OCI-LY1 (cell line): ENCODE results near the gene GSDMA.

Source experiments
- EZH2 ChIP-seq: fragments of 200-600 bp; sonication (generic), shearing (Covaris generic); IDR thresholded peaks from 2 replicates; pipeline ENCODE4 v1.8.0; 2017; ENCODE audit warnings: borderline replicate concordance, mixed run types, mild to moderate bottlenecking, antibody characterized with exemption, low read length, moderate library complexity, mixed read lengths
- TF ChIP-seq, protein P1 (sequence below): fragments of 200-600 bp; sonication (generic), shearing (Covaris generic); IDR thresholded peaks from 2 replicates; pipeline ENCODE4 v1.5.1; 2017; ENCODE audit warnings: mild to moderate bottlenecking, antibody characterized with exemption, low read length, moderate library complexity, mixed read lengths

DNA sequence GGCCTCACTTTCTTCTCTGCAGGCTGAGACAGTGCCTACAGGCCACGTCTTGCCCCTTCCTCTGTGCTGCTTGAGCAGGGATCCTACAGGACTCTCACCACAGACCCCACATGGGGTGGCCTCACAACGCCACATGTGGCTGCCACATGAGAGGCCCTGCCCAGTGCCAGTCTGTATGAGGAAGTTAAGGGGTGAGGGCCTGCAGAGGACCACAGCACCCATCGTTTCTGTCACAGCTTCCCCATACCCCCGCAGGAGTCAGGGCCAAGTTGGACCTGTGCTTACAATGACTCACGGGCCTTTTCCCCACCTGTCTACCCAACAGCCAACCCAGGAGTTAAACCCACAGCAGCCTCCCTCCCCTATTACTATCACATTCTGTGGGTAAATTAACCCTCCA is 41.5 kb upstream of the GSDMA start:
- TF ChIP-seq, protein P1, sequence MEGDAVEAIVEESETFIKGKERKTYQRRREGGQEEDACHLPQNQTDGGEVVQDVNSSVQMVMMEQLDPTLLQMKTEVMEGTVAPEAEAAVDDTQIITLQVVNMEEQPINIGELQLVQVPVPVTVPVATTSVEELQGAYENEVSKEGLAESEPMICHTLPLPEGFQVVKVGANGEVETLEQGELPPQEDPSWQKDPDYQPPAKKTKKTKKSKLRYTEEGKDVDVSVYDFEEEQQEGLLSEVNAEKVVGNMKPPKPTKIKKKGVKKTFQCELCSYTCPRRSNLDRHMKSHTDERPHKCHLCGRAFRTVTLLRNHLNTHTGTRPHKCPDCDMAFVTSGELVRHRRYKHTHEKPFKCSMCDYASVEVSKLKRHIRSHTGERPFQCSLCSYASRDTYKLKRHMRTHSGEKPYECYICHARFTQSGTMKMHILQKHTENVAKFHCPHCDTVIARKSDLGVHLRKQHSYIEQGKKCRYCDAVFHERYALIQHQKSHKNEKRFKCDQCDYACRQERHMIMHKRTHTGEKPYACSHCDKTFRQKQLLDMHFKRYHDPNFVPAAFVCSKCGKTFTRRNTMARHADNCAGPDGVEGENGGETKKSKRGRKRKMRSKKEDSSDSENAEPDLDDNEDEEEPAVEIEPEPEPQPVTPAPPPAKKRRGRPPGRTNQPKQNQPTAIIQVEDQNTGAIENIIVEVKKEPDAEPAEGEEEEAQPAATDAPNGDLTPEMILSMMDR = no peak
- no peak for TF ChIP-seq EZH2
